SK-N-SH (cell line): ENCODE data around the gene ADAMTSL1. TPM values are rescaled to one million over a fixed set of nuclear protein-coding genes. Genes with fewer than 3 reads are reported as not detected.

ENCODE experiments used
- CTCF ChIA-PET: fragments of 300-600, 350-600 bp; formaldehyde crosslinking; extraction: SDS; loops from one replicate; lab custom pipeline; 2021; lab: Yijun Ruan, JAX
- POLR2A ChIA-PET: fragments of 350-600 bp; sonication (Branson Sonifier 250); formaldehyde crosslinking; extraction: SDS; loops from one replicate; lab custom pipeline; 2020; ENCODE audit warnings: antibody characterized with exemption, inconsistent platforms; lab: Yijun Ruan, JAX
- DNase-seq: peaks from one replicate; pipeline ENCODE4 v3.0.0; 2012
- H2AFZ ChIP-seq: fragments of 200-600 bp; sonication (generic); 2 replicates; pipeline ENCODE4 v1.8.1; 2016; ENCODE audit warnings: antibody characterized with exemption, mild to moderate bottlenecking, low read depth
- H3F3A ChIP-seq: fragments of 200-600 bp; sonication (generic); replicated peaks from 2 replicates; pipeline ENCODE3; 2016; ENCODE audit warnings: antibody characterized with exemption, mild to moderate bottlenecking; ENCODE audit not compliant: insufficient read depth
- H3K27ac ChIP-seq, 2 experiments: fragments of 200-500 bp in 1 of 2; fragments of 200-600 bp in 1 of 2; sonication (Bioruptor generic) in 1 of 2; sonication (generic), shearing (Covaris generic) in 1 of 2; 2 replicates each; pipeline versions ENCODE4 v1.5.1 to v1.6.1; 2014 to 2016; ENCODE audit warnings: low read depth in 2 of 2, inconsistent platforms in 1 of 2, low read length in 1 of 2, mild to moderate bottlenecking in 1 of 2, mixed read lengths in 1 of 2
- H3K27me3 ChIP-seq: fragments of 200-600 bp; sonication (generic), shearing (Covaris generic); 2 replicates; pipeline ENCODE4 v1.6.1; 2016; ENCODE audit warnings: mixed run types; ENCODE audit not compliant: insufficient read depth
- H3K36me3 ChIP-seq, 2 experiments: fragments of 200-500 bp in 1 of 2; fragments of 200-600 bp in 1 of 2; sonication (Bioruptor generic) in 1 of 2; sonication (generic) in 1 of 2; replicated peaks in 1 of 2; 2 replicates each; pipeline versions ENCODE3 to v1.5.1; 2014 to 2016; ENCODE audit warnings: low read length in 1 of 2, mild to moderate bottlenecking in 1 of 2; ENCODE audit not compliant: insufficient read depth in 2 of 2, control insufficient read depth in 1 of 2
- H3K4me1 ChIP-seq, 2 experiments: fragments of 200-500 bp in 1 of 2; fragments of 200-600 bp in 1 of 2; sonication (Bioruptor generic) in 1 of 2; sonication (generic), shearing (Covaris generic) in 1 of 2; 2 replicates each; pipeline versions ENCODE4 v1.5.1 to v1.6.1; 2014 to 2016; ENCODE audit warnings: low read depth in 1 of 2, low read length in 1 of 2, mixed run types in 1 of 2; ENCODE audit not compliant: insufficient read depth in 2 of 2, control insufficient read depth in 1 of 2
- H3K4me2 ChIP-seq: fragments of 200-600 bp; sonication (generic), shearing (Covaris generic); 2 replicates; pipeline ENCODE4 v1.6.1; 2017; ENCODE audit warnings: mixed run types
- H3K4me3 ChIP-seq, 2 experiments: fragments of 200-500 bp in 1 of 2; fragments of 200-600 bp in 1 of 2; sonication (Bioruptor generic) in 1 of 2; sonication (generic), shearing (Covaris generic) in 1 of 2; 2 replicates each; pipeline versions ENCODE4 v1.5.1 to v1.8.1; 2014 to 2016; ENCODE audit warnings: low read depth in 2 of 2, inconsistent platforms in 1 of 2, low read length in 1 of 2, mild to moderate bottlenecking in 1 of 2, mixed read lengths in 1 of 2, moderate library complexity in 1 of 2
- H3K79me2 ChIP-seq: fragments of 200-600 bp; sonication (generic); 2 replicates; pipeline ENCODE4 v1.8.1; 2017; ENCODE audit warnings: mild to moderate bottlenecking; ENCODE audit not compliant: insufficient read depth
- H3K9ac ChIP-seq: fragments of 200-600 bp; sonication (generic); 2 replicates; pipeline ENCODE4 v1.6.1; 2017; ENCODE audit warnings: mixed run types
- H3K9me2 ChIP-seq: fragments of 200-600 bp; sonication (generic); 2 replicates; pipeline ENCODE4 v1.6.1; 2017; ENCODE audit warnings: mixed run types
- H3K9me3 ChIP-seq: fragments of 200-600 bp; sonication (generic); 2 replicates; pipeline ENCODE4 v1.6.1; 2017; ENCODE audit warnings: mixed run types, mild to moderate bottlenecking, moderate library complexity
- H4K20me1 ChIP-seq: fragments of 200-600 bp; sonication (generic); 2 replicates; pipeline ENCODE4 v1.6.1; 2017; ENCODE audit warnings: mild to moderate bottlenecking, mixed run types; ENCODE audit not compliant: insufficient read depth
- EP300 ChIP-seq, 2 experiments: IDR thresholded peaks; 2 replicates each; pipeline versions ENCODE4 v1.4.0 to v1.6.1; 2012; ENCODE audit warnings: borderline replicate concordance in 1 of 2, low read depth in 1 of 2, low read length in 1 of 2
- FOXJ3 ChIP-seq: sonication (generic); formaldehyde crosslinking; IDR thresholded peaks from 2 replicates; pipeline ENCODE4 v1.5.1; 2020; ENCODE audit warnings: mild to moderate bottlenecking, missing genetic modification reagents
- FOXM1 ChIP-seq: IDR thresholded peaks from 2 replicates; pipeline ENCODE4 v1.4.0; 2012; ENCODE audit warnings: low read depth, mild to moderate bottlenecking
- GATA2 ChIP-seq: sonication (generic); formaldehyde crosslinking; IDR thresholded peaks from 2 replicates; pipeline ENCODE4 v1.5.0; 2020; ENCODE audit warnings: mild to moderate bottlenecking, missing genetic modification reagents
- JUND ChIP-seq: IDR thresholded peaks from 2 replicates; pipeline ENCODE4 v1.4.0; 2012
- MXI1 ChIP-seq: IDR thresholded peaks from 2 replicates; pipeline ENCODE4 v1.6.1; 2012; ENCODE audit warnings: mild to moderate bottlenecking, low read depth, low read length, improper control_type of control experiment
- NRF1 ChIP-seq: IDR thresholded peaks from 2 replicates; pipeline ENCODE4 v1.6.1; 2012; ENCODE audit warnings: low read depth, mild to moderate bottlenecking, low read length
- RAD21 ChIP-seq: IDR thresholded peaks from 2 replicates; pipeline ENCODE4 v1.6.1; 2012; ENCODE audit warnings: mild to moderate bottlenecking, low read length
- RFX5 ChIP-seq: IDR thresholded peaks from 2 replicates; pipeline ENCODE4 v1.6.1; 2012; ENCODE audit warnings: mild to moderate bottlenecking, improper control_type of control experiment, low read length
- RXRA ChIP-seq: IDR thresholded peaks from 2 replicates; pipeline ENCODE4 v1.4.0; 2012; ENCODE audit warnings: low read depth, mild to moderate bottlenecking, borderline replicate concordance
- SIN3A ChIP-seq: IDR thresholded peaks from 2 replicates; pipeline ENCODE4 v1.6.1; 2012; ENCODE audit warnings: low read depth, mild to moderate bottlenecking, low read length, moderate library complexity, borderline replicate concordance
- SMC3 ChIP-seq: IDR thresholded peaks from 2 replicates; pipeline ENCODE4 v1.6.1; 2012; ENCODE audit warnings: low read depth, low read length, improper control_type of control experiment
- TEAD4 ChIP-seq: IDR thresholded peaks from 2 replicates; pipeline ENCODE4 v1.4.0; 2012; ENCODE audit warnings: mild to moderate bottlenecking, borderline replicate concordance; ENCODE audit not compliant: insufficient read depth
- WGBS: methylation state at CpG from one replicate; pipeline ENCODE4 v1.1.6; 2017; ENCODE audit warnings: low lambda C conversion rate; 5-methylcytosine and 5-hydroxymethylcytosine counted together
- polyA plus RNA-seq, 3 experiments: library from polyadenylated mRNA; depleted of rRNA; stranded (reverse); fragments of >200 nt; gene quantifications; 2 replicates each; pipeline ENCODE4 v1.2.3, GENCODE V29; 2012
- TF ChIP-seq, protein P1 (sequence below): fragments of 150-350 bp; IDR thresholded peaks from 2 replicates; pipeline ENCODE4 v1.6.1; 2016; ENCODE audit warnings: mild to moderate bottlenecking, low read depth, low read length
- TF ChIP-seq, protein P2 (sequence below): IDR thresholded peaks from 2 replicates; pipeline ENCODE4 v1.4.0; 2012; ENCODE audit warnings: low read depth, borderline replicate concordance
- TF ChIP-seq, protein P3 (sequence below): IDR thresholded peaks from 2 replicates; pipeline ENCODE4; 2012
- TF ChIP-seq, protein P4 (sequence below): IDR thresholded peaks from 2 replicates; pipeline ENCODE4 v1.4.0; 2012; ENCODE audit warnings: low read depth, borderline replicate concordance

The ADAMTSL1 gene
- polyA plus RNA-seq, 1 of the 3 experiments (the other 2 are of a cell fraction) = 114 TPM

DNA sequence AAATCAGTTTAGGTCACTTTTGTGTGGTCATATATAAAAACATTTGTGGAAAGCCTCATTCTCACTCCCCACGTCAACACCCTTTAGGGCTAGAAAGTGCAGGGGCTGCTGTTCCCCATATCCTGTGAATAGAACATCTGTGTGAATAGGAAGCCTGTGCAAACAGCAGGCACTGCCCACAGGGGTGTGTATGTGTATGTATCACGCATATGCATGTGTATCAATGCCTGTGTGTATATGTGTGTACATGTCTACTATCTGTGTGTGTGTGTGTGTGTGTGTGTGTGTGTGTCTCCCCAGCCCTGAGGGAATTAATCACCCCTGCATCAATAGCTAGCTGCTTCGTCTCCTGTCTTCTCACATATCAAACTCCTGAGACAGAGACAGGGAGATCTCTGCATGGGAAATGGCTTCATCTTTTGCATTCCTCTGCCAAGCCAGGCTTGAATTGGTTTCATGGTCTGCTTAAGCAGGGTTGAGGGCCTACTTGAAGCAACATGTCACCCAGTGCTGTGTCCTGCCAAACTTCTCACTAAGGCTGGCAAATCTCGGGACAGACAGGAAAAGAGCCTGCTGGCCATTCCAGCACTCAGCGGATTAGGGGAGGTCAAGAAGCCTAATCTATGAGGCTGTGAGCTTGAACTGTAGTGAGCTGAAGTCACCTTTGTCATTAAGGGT is 265.8 kb downstream of the ADAMTSL1 start (continued):
- TF ChIP-seq MXI1 (no peak), TEAD4 (no peak)

DNA sequence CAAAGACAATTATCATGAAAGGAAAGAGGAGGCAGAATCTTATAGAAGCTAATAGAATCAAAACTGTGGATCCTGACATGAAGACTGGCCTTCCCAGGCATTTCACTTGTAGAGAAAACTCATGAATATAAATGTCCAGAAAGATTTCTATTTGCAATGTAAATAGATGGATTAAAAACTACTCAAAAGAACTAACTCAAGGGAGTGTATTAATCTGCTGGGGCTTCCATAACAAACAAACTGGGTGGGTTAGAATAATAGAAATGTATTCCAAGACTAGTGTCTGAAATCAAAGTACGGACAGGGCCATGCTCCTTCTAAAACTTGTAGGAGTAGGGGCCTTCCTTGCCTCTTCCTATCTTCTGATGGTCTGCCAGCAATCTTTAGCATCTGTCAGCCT is 267.4 kb downstream of the ADAMTSL1 start:
- Histone ChIP-seq H4K20me1 (no peaks in the 10 kb centered on the region), H3K4me3 (no peak overlapping the region), H3K79me2 (no peaks in the 10 kb centered on the region), H3K9ac (no peak overlapping the region), H3K4me2 (no peak overlapping the region), H3K4me1 (no peaks in the 10 kb centered on the region), H3K36me3 (peaks cover 0 to 45% of the 10 kb centered on the region in 2 experiments), H3K27ac (no peak overlapping the region), H3F3A (no peaks in the 10 kb centered on the region), H3K9me2 (no peaks in the 10 kb centered on the region), H3K9me3 (no peaks in the 10 kb centered on the region), H3K27me3 (no peaks in the 10 kb centered on the region), H2AFZ (no peak overlapping the region)
- POLR2A ChIA-PET = no interaction called here
- 82% methylated on average over 1 of the region's 1 CpG for WGBS
- TF ChIP-seq NRF1 = no peak
- TF ChIP-seq, protein P1, sequence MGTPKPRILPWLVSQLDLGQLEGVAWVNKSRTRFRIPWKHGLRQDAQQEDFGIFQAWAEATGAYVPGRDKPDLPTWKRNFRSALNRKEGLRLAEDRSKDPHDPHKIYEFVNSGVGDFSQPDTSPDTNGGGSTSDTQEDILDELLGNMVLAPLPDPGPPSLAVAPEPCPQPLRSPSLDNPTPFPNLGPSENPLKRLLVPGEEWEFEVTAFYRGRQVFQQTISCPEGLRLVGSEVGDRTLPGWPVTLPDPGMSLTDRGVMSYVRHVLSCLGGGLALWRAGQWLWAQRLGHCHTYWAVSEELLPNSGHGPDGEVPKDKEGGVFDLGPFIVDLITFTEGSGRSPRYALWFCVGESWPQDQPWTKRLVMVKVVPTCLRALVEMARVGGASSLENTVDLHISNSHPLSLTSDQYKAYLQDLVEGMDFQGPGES = no peak
- no peak for TF ChIP-seq SMC3
- no peak for TF ChIP-seq RFX5
- no peak for TF ChIP-seq RAD21
- TF ChIP-seq EP300 (IDR thresholded peaks at IDR 0.05; ENCODE audit: borderline replicate concordance in 1 of 2, low read depth in 1 of 2, low read length in 1 of 2) = no peak
- TF ChIP-seq FOXJ3 = no peak
- no peak for TF ChIP-seq RXRA
- TF ChIP-seq, protein P2, sequence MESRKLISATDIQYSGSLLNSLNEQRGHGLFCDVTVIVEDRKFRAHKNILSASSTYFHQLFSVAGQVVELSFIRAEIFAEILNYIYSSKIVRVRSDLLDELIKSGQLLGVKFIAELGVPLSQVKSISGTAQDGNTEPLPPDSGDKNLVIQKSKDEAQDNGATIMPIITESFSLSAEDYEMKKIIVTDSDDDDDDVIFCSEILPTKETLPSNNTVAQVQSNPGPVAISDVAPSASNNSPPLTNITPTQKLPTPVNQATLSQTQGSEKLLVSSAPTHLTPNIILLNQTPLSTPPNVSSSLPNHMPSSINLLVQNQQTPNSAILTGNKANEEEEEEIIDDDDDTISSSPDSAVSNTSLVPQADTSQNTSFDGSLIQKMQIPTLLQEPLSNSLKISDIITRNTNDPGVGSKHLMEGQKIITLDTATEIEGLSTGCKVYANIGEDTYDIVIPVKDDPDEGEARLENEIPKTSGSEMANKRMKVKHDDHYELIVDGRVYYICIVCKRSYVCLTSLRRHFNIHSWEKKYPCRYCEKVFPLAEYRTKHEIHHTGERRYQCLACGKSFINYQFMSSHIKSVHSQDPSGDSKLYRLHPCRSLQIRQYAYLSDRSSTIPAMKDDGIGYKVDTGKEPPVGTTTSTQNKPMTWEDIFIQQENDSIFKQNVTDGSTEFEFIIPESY = no peak
- TF ChIP-seq, protein P3, sequence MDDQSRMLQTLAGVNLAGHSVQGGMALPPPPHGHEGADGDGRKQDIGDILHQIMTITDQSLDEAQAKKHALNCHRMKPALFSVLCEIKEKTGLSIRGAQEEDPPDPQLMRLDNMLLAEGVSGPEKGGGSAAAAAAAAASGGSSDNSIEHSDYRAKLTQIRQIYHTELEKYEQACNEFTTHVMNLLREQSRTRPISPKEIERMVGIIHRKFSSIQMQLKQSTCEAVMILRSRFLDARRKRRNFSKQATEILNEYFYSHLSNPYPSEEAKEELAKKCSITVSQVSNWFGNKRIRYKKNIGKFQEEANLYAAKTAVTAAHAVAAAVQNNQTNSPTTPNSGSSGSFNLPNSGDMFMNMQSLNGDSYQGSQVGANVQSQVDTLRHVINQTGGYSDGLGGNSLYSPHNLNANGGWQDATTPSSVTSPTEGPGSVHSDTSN = no peak
- TF ChIP-seq, protein P4, sequence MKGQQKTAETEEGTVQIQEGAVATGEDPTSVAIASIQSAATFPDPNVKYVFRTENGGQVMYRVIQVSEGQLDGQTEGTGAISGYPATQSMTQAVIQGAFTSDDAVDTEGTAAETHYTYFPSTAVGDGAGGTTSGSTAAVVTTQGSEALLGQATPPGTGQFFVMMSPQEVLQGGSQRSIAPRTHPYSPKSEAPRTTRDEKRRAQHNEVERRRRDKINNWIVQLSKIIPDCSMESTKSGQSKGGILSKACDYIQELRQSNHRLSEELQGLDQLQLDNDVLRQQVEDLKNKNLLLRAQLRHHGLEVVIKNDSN = no peak
- TF ChIP-seq GATA2 (CRISPR knock-in tag) = no peak
- no peak for TF ChIP-seq JUND
- TF ChIP-seq FOXM1 = no peak
- TF ChIP-seq SIN3A = no peak
- CTCF ChIA-PET = no interaction called here
- DNase-seq = no peak
